GM12878 (cell line): ENCODE data around the gene PTPRD. TPM values are rescaled to one million over a fixed set of nuclear protein-coding genes. Genes with fewer than 3 reads are reported as not detected.

ENCODE experiments used
- ATAC-seq: fragments of 200-7000 bp; cut with Tn5 transposase; 3 replicates; pipeline ENCODE4 v1.9.1; 2020; ENCODE audit warnings: mild to moderate bottlenecking, moderate library complexity
- BruUV-seq: library from RNA; stranded (reverse); fragments of 400-500 nt; replicated peaks from 2 replicates; lab custom pipeline; 2021; lab: Mats Ljungman, UMichigan
- CTCF ChIA-PET: fragments of 300-600 bp; sonication (Branson Sonifier 250); formaldehyde crosslinking; extraction: SDS; loops from one replicate; lab custom pipeline; 2021; ENCODE audit warnings: inconsistent platforms; lab: Yijun Ruan, JAX
- POLR2A ChIA-PET: fragments of 350-600 bp; formaldehyde crosslinking; extraction: SDS; loops from one replicate; lab custom pipeline; 2021; ENCODE audit warnings: inconsistent platforms; lab: Charles Lee
- RAD21 ChIA-PET: fragments of 300-600 bp; sonication (Branson Sonifier 250); formaldehyde crosslinking; loops from one replicate; lab custom pipeline; 2023; ENCODE audit warnings: antibody characterized with exemption; ENCODE audit not compliant: unreplicated experiment; lab: Charles Lee
- SMC1A ChIA-PET: fragments of 300-600 bp; sonication (Branson Sonifier 250); formaldehyde crosslinking; loops from one replicate; lab custom pipeline; 2023; ENCODE audit not compliant: unreplicated experiment, uncharacterized antibody; lab: Charles Lee
- DNase-seq: peaks from one replicate; pipeline ENCODE4 v3.0.0-alpha.2; 2011; ENCODE audit warnings: low read depth, low spot score
- FAIRE-seq: peaks from 3 replicates; lab custom pipeline; 2011; peaks lifted over from hg19 to GRCh38; lab: Jason Lieb, UNC
- H2AFZ ChIP-seq: 2 replicates; pipeline ENCODE4 v1.6.0; 2011; ENCODE audit warnings: low read depth, low read length, control low read depth; ENCODE audit not compliant: control insufficient read depth
- H3K27ac ChIP-seq: 2 replicates; pipeline ENCODE4 v1.5.1; 2011; ENCODE audit warnings: control low read depth; ENCODE audit not compliant: control insufficient read depth, insufficient read depth
- H3K27me3 ChIP-seq, 2 experiments: replicated peaks in 1 of 2; 2 replicates each; pipeline versions ENCODE4 v1.6.0 to v1.6.1; 2011; ENCODE audit warnings: low read length in 1 of 2; ENCODE audit not compliant: control insufficient read depth in 2 of 2, insufficient read depth in 2 of 2
- H3K36me3 ChIP-seq, 2 experiments: 2 replicates each; pipeline ENCODE4 v1.5.1; 2011; ENCODE audit warnings: low read length in 1 of 2; ENCODE audit not compliant: control insufficient read depth in 2 of 2, insufficient read depth in 2 of 2
- H3K4me1 ChIP-seq: 2 replicates; pipeline ENCODE4 v1.6.1; 2011; ENCODE audit warnings: mild to moderate bottlenecking, low read length, moderate library complexity, mixed read lengths; ENCODE audit not compliant: control insufficient read depth, insufficient read depth
- H3K4me2 ChIP-seq: 2 replicates; pipeline ENCODE4 v1.6.0; 2011; ENCODE audit warnings: control low read depth; ENCODE audit not compliant: control insufficient read depth, insufficient read depth
- H3K4me3 ChIP-seq: fragments of 200-600 bp; sonication (generic); 2 replicates; pipeline ENCODE4 v1.5.1; 2016
- H3K79me2 ChIP-seq: 2 replicates; pipeline ENCODE4 v1.6.0; 2011; ENCODE audit warnings: low read length; ENCODE audit not compliant: control insufficient read depth, insufficient read depth
- H3K9ac ChIP-seq: 2 replicates; pipeline ENCODE4 v1.8.0; 2011; ENCODE audit warnings: low read length, control low read depth, mixed read lengths; ENCODE audit not compliant: control insufficient read depth, insufficient read depth
- H3K9me3 ChIP-seq: replicated peaks from 3 replicates; pipeline ENCODE4 v1.5.1; 2011; ENCODE audit warnings: mild to moderate bottlenecking, low read length; ENCODE audit not compliant: control insufficient read depth, insufficient read depth
- H4K20me1 ChIP-seq: 2 replicates; pipeline ENCODE4 v1.6.0; 2011; ENCODE audit not compliant: control insufficient read depth, insufficient read depth
- BHLHE40 ChIP-seq, 2 experiments: fragments of 450-650 bp in 1 of 2; IDR thresholded peaks; 2 replicates each; pipeline ENCODE4 v1.6.1; 2011 to 2017; ENCODE audit warnings: low read depth in 2 of 2, borderline replicate concordance in 1 of 2, improper control_type of control experiment in 1 of 2, low read length in 1 of 2, mild to moderate bottlenecking in 1 of 2
- CUX1 ChIP-seq: IDR thresholded peaks from 2 replicates; pipeline ENCODE4 v1.6.1; 2012; ENCODE audit warnings: improper control_type of control experiment, low read depth, low read length; ENCODE audit not compliant: insufficient replicate concordance
- DPF2 ChIP-seq: fragments of 450-650 bp; IDR thresholded peaks from 2 replicates; pipeline ENCODE4 v1.6.1; 2017; ENCODE audit warnings: mild to moderate bottlenecking
- SMARCA5 ChIP-seq: fragments of 450-650 bp; IDR thresholded peaks from 2 replicates; pipeline ENCODE4 v1.6.1; 2017; ENCODE audit warnings: mild to moderate bottlenecking
- WGBS: methylation state at CpG from one replicate; pipeline ENCODE4 v1.1.6; 2016; ENCODE audit warnings: low lambda C conversion rate; ENCODE audit not compliant: insufficient replicate concordance, insufficient coverage; ENCODE audit errors: missing lambda C conversion rate; 5-methylcytosine and 5-hydroxymethylcytosine counted together
- in situ Hi-C: fragments of 300-500 bp; cut with MboI; formaldehyde crosslinking; loops from 9 replicates; pipeline ENCODE4 v1.14.3; 2018; ENCODE audit warnings: mixed read lengths
- intact Hi-C: fragments of 100-400 bp; cut with micrococcal nuclease; formaldehyde crosslinking; loops from one replicate; pipeline ENCODE4 v1.14.2; 2022; ENCODE audit not compliant: unreplicated experiment
- polyA plus RNA-seq, 11 experiments: library from polyadenylated mRNA; depleted of rRNA in 4 of 11; unstranded in 6 of 11; stranded (reverse) in 5 of 11; fragments of >200 nt; fragmentation: Nextera tagmentation in 4 of 11; fragmentation: Illumina TruSeq in 1 of 11; extraction: Ambion mirVana in 4 of 11; extraction: Trizol in 1 of 11; gene quantifications; 1 replicate in 1 of 11; 2 replicates in 10 of 11; pipeline versions ENCODE4 v1.2.1 to v1.2.3, GENCODE V29; 2011 to 2016; ENCODE audit warnings: inconsistent platforms in 2 of 11, missing spikeins in 2 of 11, low read depth in 1 of 11
- total RNA-seq, 4 experiments: library from RNA; depleted of rRNA in 3 of 4; stranded (reverse); fragments of >200 nt in 3 of 4; fragmentation: Illumina TruSeq in 1 of 4; extraction: Trizol in 1 of 4; gene quantifications; 2 replicates each; pipeline versions ENCODE4 v1.2.1 to v1.2.3, GENCODE V29; 2013 to 2021

PTPRD gene
- total and polyA plus RNA-seq, 10 of the 15 experiments (the other 5 are each of a cell fraction or from before 2014, with no cell fraction given), result under 0.01 to 0.05 (median 0.01) TPM; not detected in 7

DNA sequence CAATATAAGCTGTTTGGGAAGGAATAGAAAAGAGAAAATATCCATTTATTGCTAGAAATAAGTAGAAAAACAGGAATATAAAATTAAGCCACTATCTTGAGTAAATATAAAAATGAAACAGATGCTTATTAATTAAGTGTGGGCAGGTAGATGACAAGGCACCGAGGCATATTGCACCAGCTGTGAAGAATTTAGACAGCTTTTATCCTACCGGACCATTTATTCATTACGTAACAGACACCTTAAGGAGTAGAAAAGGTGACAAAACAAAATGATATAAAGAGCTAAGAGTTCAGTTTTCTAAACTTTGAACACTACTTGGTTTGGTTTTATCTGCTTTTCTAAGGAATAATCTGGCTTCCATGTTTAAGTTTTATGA, 404.1 kb downstream of the PTPRD start:
- no peak overlapping the region for H2AFZ ChIP-seq
- RAD21 ChIA-PET, result no interaction called here

More for the DNA sequence above, 404.1 kb downstream of the PTPRD start:
- no peaks in the 10 kb centered on the region for H3K36me3 ChIP-seq
- H3K27ac ChIP-seq, result no peak overlapping the region
- H4K20me1 ChIP-seq, result no peaks in the 10 kb centered on the region
- 23% methylated on average over 3 of the region's 3 CpGs for WGBS
- peaks cover 2% of the 10 kb centered on the region; the same call in 1 of the 2 replicates for H3K4me1 ChIP-seq
- H3K79me2 ChIP-seq, result no peaks in the 10 kb centered on the region
- CTCF ChIA-PET, result no interaction called here
- POLR2A ChIA-PET, result no interaction called here
- 0 out of 2 replicates have a peak, but pooled peaks have one; percentile 6 for TF ChIP-seq DPF2
- TF ChIP-seq SMARCA5, result no peak
- TF ChIP-seq BHLHE40 (IDR thresholded peaks at IDR 0.05; ENCODE audit: borderline replicate concordance in 1 of 2, low read depth in 2 of 2, low read length in 1 of 2), result no peak
- TF ChIP-seq CUX1, result no peak
- H3K9me3 ChIP-seq, result no peaks in the 10 kb centered on the region
- in situ Hi-C loops, result no loop called here
- H3K4me2 ChIP-seq, result peak overlapping the region; percentile 22; the same call in 1 of the 2 replicates
- H3K27me3 ChIP-seq, result no peaks in the 10 kb centered on the region
- H3K9ac ChIP-seq, result no peak overlapping the region
- SMC1A ChIA-PET, result interaction anchor here (1.2 kb wide), 1 partner anchor 17 kb away, joined by 3 read pairs; no protein-coding TSS in a partner anchor
- H3K4me3 ChIP-seq, result no peak overlapping the region
- DNase-seq, result no peak
- ATAC-seq, result peak; percentile 57
- BruUV-seq, result no TSS peak
- intact Hi-C loops, result no loop called here
- FAIRE-seq, result no peak
